Measurements from ENCODE around the gene FAM32A. TPM values are rescaled to one million over a fixed set of nuclear protein-coding genes. Genes with fewer than 3 reads are reported as not detected.

Gene FAM32A
- polyA plus RNA-seq, 3 donors, result 92.2 to 245 (median 219) TPM

- peaks cover 20% of the 10 kb centered on the region for H3K4me1 Mint-ChIP-seq
- Histone ChIP-seq H2AFZ (ENCODE audit: insufficient read depth, low read depth, low read length, poor library complexity, severe bottlenecking) (no peak overlapping the region), H3K4me3 (replicated peaks in 1 of 3; ENCODE audit: low read depth in 2 of 3, low read length in 3 of 3) (no peak overlapping the region), H3K9me3 (replicated peaks in 1 of 2; ENCODE audit: control insufficient read depth in 1 of 2, insufficient read depth in 1 of 2, low read length in 2 of 2) (no peaks in the 10 kb centered on the region), H3K4me2 (replicated peaks; ENCODE audit: extremely low read depth, low read length, poor library complexity, severe bottlenecking) (no peak overlapping the region), H3K27ac (ENCODE audit: low read depth in 1 of 2, low read length in 2 of 2) (no peak overlapping the region), H3K27me3 (ENCODE audit: control insufficient read depth in 2 of 2, insufficient read depth in 2 of 2, low read length in 2 of 2) (no peaks in the 10 kb centered on the region), H4K20me1 (ENCODE audit: insufficient read depth, low read length) (peaks cover 63% of the 10 kb centered on the region), H3K79me2 (ENCODE audit: insufficient read depth, low read length) (peaks cover 51% of the 10 kb centered on the region), H3K36me3 (replicated peaks in 1 of 2; ENCODE audit: control insufficient read depth in 1 of 2, insufficient read depth in 2 of 2, low read length in 2 of 2) (peaks cover 81 to 86% of the 10 kb centered on the region in 2 donors), H3K4me1 (ENCODE audit: control insufficient read depth in 1 of 2, insufficient read depth in 2 of 2, low read length in 2 of 2) (peaks cover 15 to 19% of the 10 kb centered on the region in 2 donors), H3K9ac (ENCODE audit: insufficient read depth, low read length, poor library complexity, severe bottlenecking) (no peak overlapping the region)
- peaks cover 75 to 88% of the 10 kb centered on the region in 2 donors for H3K36me3 Mint-ChIP-seq
- WGBS (ENCODE audit: insufficient coverage), result 81% methylated on average over 4 of the region's 5 CpGs
- H3K27ac Mint-ChIP-seq, result peak overlapping the region in 3 of 7 donors; percentile 38 to 72 (median 58)
- H3K27me3 Mint-ChIP-seq (ENCODE audit: low read depth in 3 of 3), result no peaks in the 10 kb centered on the region
- no peak overlapping the region for H3K4me3 Mint-ChIP-seq
- TF ChIP-seq CTCF (IDR thresholded peaks at IDR 0.05), result no peak
- intact Hi-C loops (cut with micrococcal nuclease), result no loop called here
- no peaks in the 10 kb centered on the region for H3K9me3 Mint-ChIP-seq
- DNase-seq, result no peak
Measured at GRCh38 chr19:16204005-16204294, 18.7 kb downstream of the FAM32A start.

DNA sequence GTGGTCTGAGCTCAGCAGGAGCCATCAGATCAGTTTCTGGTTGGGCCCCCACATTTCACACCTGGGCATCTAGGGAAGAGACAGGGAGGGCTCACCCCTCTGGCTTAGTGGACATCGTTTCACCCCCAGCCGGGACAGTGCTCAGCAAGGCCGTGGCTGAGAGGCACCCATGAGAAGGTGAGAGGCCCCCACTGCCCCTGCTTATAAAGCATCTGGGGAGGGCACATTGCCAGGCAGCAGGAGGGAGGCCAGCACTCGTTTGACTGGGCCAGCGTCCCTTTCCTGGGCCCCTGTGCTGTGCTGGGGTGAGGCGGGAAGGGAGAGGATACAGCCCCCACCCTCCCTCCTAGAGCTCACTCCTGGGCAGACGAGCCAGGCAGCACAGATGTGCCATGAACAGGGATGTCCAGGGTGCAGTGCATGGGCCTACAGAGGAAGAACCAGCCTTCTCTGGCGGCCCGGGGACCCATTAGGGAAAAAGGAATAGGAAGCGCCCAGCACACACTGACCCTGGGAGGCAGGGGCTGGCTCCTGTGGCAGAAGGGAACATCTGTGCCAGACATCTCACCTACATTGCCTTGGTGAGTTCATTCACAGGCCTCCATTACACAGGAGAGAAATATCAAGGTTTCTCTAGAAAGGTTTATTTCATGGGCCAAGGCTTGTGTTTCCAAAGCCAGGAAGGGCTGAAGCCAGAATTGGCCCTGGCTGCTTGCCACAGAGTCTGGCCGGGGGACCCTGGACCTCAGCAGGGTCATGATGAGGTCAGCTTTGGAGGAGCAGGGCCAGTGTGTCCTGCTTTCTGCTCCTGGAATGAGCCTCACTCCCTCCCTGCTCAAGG lies 20.2 kb downstream of the FAM32A start:
- Histone ChIP-seq H3K9me3 (replicated peaks in 1 of 2; ENCODE audit: control insufficient read depth in 1 of 2, insufficient read depth in 1 of 2, low read length in 2 of 2) (no peaks in the 10 kb centered on the region), H3K36me3 (replicated peaks in 1 of 2; ENCODE audit: control insufficient read depth in 1 of 2, insufficient read depth in 2 of 2, low read length in 2 of 2) (peaks cover 91 to 98% of the 10 kb centered on the region in 2 donors), H4K20me1 (ENCODE audit: insufficient read depth, low read length) (peaks cover 48% of the 10 kb centered on the region), H2AFZ (ENCODE audit: insufficient read depth, low read depth, low read length, poor library complexity, severe bottlenecking) (no peak overlapping the region), H3K9ac (ENCODE audit: insufficient read depth, low read length, poor library complexity, severe bottlenecking) (no peak overlapping the region), H3K27me3 (ENCODE audit: control insufficient read depth in 2 of 2, insufficient read depth in 2 of 2, low read length in 2 of 2) (no peaks in the 10 kb centered on the region), H3K79me2 (ENCODE audit: insufficient read depth, low read length) (peaks cover 43% of the 10 kb centered on the region), H3K27ac (ENCODE audit: low read depth in 1 of 2, low read length in 2 of 2) (no peak overlapping the region), H3K4me2 (replicated peaks; ENCODE audit: extremely low read depth, low read length, poor library complexity, severe bottlenecking) (no peak overlapping the region), H3K4me1 (ENCODE audit: control insufficient read depth in 1 of 2, insufficient read depth in 2 of 2, low read length in 2 of 2) (peaks cover under 1 to 4% of the 10 kb centered on the region in 2 donors), H3K4me3 (replicated peaks in 1 of 3; ENCODE audit: low read depth in 2 of 3, low read length in 3 of 3) (no peak overlapping the region)
- Mint-ChIP-seq H3K4me3 (no peak overlapping the region), H3K36me3 (peaks cover 86 to 96% of the 10 kb centered on the region in 2 donors), H3K9me3 (no peaks in the 10 kb centered on the region), H3K27me3 (ENCODE audit: low read depth in 3 of 3) (no peaks in the 10 kb centered on the region), H3K4me1 (peaks cover 8% of the 10 kb centered on the region), H3K27ac (no peak overlapping the region)
- intact Hi-C loops (cut with micrococcal nuclease), result no loop called here
- WGBS (ENCODE audit: insufficient coverage), result 100% methylated on average over 4 of the region's 11 CpGs
- DNase-seq, result no peak
- no peak for TF ChIP-seq CTCF (IDR thresholded peaks at IDR 0.05)
